ENCODE measurements around the gene DLL1. TPM values are rescaled to one million over a fixed set of nuclear protein-coding genes. Genes with fewer than 3 reads are reported as not detected.

Gene DLL1
- total RNA-seq, 1 experiment from 2014 or later: 0.84 TPM

DNA sequence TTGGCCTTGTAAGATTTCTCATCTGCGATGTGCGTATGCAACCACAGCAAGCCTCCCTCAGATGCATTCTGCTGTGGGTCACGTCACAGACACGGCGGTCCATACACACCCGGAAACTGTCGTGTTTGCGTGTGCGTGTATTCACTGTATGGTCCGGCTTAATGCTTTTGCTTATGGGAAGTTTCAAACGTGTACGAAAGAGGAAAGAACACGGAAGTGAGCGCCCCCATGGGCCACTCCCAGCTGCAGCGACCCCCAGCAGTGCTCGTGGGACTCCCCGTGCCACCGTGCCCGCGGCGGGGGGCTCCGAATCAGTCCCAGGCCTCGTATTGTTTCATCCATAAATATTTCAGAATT lies 10.2 kb downstream of the DLL1 start:
- DNase-seq (no peak), ATAC-seq (no peak; the same call in 1 of the 2 replicates)
- Histone ChIP-seq H3K36me3 (ENCODE audit: low read depth, low read length) (no peaks in the 10 kb centered on the region), H3K9ac (ENCODE audit: low read length) (peak overlapping the region; percentile 33), H3K4me2 (ENCODE audit: low read length) (peak overlapping the region; percentile 97), H3K27me3 (ENCODE audit: low read length) (no peaks in the 10 kb centered on the region), H4K20me1 (ENCODE audit: low read length) (no peaks in the 10 kb centered on the region), H3K79me2 (ENCODE audit: low read length) (no peaks in the 10 kb centered on the region), H3K27ac (ENCODE audit: low read length) (no peak overlapping the region), H3K9me2 (replicated peaks; ENCODE audit: low read length) (no peaks in the 10 kb centered on the region), H3F3A (ENCODE audit: low read length, unreplicated experiment) (no peaks in the 10 kb centered on the region), H3K9me3 (ENCODE audit: low read length) (no peaks in the 10 kb centered on the region), H2AFZ (ENCODE audit: low read length) (peak overlapping the region; percentile 98), H3K4me3 (ENCODE audit: low read length) (peak overlapping the region; percentile 73), H3K4me1 (ENCODE audit: insufficient read depth, low read length) (peaks cover 18% of the 10 kb centered on the region; the same call in 1 of the 2 replicates)
- BruUV-seq (replicated peaks): no TSS peak
- TF ChIP-seq, protein P1, sequence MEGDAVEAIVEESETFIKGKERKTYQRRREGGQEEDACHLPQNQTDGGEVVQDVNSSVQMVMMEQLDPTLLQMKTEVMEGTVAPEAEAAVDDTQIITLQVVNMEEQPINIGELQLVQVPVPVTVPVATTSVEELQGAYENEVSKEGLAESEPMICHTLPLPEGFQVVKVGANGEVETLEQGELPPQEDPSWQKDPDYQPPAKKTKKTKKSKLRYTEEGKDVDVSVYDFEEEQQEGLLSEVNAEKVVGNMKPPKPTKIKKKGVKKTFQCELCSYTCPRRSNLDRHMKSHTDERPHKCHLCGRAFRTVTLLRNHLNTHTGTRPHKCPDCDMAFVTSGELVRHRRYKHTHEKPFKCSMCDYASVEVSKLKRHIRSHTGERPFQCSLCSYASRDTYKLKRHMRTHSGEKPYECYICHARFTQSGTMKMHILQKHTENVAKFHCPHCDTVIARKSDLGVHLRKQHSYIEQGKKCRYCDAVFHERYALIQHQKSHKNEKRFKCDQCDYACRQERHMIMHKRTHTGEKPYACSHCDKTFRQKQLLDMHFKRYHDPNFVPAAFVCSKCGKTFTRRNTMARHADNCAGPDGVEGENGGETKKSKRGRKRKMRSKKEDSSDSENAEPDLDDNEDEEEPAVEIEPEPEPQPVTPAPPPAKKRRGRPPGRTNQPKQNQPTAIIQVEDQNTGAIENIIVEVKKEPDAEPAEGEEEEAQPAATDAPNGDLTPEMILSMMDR (conservative IDR thresholded peaks at IDR 0.05; ENCODE audit: low read depth, low read length): no peak
- TF ChIP-seq EZH2 (IDR thresholded peaks at IDR 0.05; ENCODE audit: low read length, unreplicated experiment) (no peak), EZH2phosphoT487 (IDR thresholded peaks at IDR 0.05; ENCODE audit: borderline replicate concordance, low read length) (no peak)
- intact Hi-C loops (cut with micrococcal nuclease): no loop called here
- ChIA-PET CTCF (no interaction called here), POLR2A (ENCODE audit: unreplicated experiment) (no interaction called here)

DNA sequence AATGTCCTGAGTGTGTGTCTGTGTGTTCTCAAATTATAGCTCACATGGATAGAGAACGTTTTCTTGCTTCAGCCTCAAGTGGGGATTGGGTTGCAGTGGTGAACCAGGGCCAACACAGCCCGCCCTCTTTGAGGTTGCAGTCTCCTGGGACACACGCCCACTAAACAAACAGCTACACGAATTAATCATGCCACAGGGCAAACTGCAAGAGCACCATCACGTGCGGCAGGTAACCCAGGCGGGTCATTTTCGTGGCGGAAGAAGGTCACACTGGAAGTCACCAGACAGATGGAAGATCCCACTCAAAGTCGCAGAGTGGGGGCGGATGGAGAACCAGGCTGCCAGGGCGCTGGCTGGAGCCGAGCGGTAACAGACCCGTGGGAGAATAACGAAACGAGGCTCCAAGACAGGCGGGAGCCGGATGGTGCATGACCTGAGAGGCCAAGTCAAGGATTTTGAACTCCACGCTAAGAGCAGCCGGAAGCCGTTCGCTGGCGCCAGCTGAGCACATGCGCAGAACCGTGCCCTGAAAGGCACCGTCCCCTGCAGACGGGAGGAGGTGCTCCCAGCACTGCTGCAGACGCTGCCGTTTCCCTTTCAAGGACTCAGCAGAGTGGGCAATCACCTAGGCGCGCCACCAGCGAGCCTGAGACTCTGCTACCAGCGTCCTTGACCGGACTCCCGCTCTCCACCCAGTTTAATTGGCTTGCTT lies 10.7 kb downstream of the DLL1 start:
- H3K27me3 ChIP-seq (ENCODE audit: low read length): no peaks in the 10 kb centered on the region
- no TSS peak for BruUV-seq (replicated peaks)
- peak; percentile 65 for DNase-seq
- H2AFZ ChIP-seq (ENCODE audit: low read length): peak overlapping the region; percentile 98
- H3F3A ChIP-seq (ENCODE audit: low read length, unreplicated experiment): no peaks in the 10 kb centered on the region
- no peaks in the 10 kb centered on the region for H3K36me3 ChIP-seq (ENCODE audit: low read depth, low read length)
- H3K9ac ChIP-seq (ENCODE audit: low read length): peak overlapping the region; percentile 33
- H3K27ac ChIP-seq (ENCODE audit: low read length): 0 out of 2 replicates have a peak overlapping the region, but pooled peaks have one; percentile 17
- H3K4me2 ChIP-seq (ENCODE audit: low read length): peak overlapping the region; percentile 97
- POLR2A ChIA-PET (ENCODE audit: unreplicated experiment): no interaction called here
- peaks cover 18% of the 10 kb centered on the region; the same call in 1 of the 2 replicates for H3K4me1 ChIP-seq (ENCODE audit: insufficient read depth, low read length)
- no peaks in the 10 kb centered on the region for H3K79me2 ChIP-seq (ENCODE audit: low read length)
- peak; percentile 90 for ATAC-seq
- TF ChIP-seq, protein P1 (conservative IDR thresholded peaks at IDR 0.05; ENCODE audit: low read depth, low read length): no peak
- no peak for TF ChIP-seq EZH2 (IDR thresholded peaks at IDR 0.05; ENCODE audit: low read length, unreplicated experiment)
- no peak for TF ChIP-seq EZH2phosphoT487 (IDR thresholded peaks at IDR 0.05; ENCODE audit: borderline replicate concordance, low read length)
- H3K9me2 ChIP-seq (replicated peaks; ENCODE audit: low read length): no peaks in the 10 kb centered on the region
- CTCF ChIA-PET: interaction anchor here (0.7 kb wide), 1 partner anchor 448 kb away, joined by 3 read pairs; no protein-coding TSS in a partner anchor
- no peaks in the 10 kb centered on the region for H4K20me1 ChIP-seq (ENCODE audit: low read length)
- H3K4me3 ChIP-seq (ENCODE audit: low read length): peak overlapping the region; percentile 73
- intact Hi-C loops (cut with micrococcal nuclease): no loop called here
- H3K9me3 ChIP-seq (ENCODE audit: low read length): no peaks in the 10 kb centered on the region

DNA sequence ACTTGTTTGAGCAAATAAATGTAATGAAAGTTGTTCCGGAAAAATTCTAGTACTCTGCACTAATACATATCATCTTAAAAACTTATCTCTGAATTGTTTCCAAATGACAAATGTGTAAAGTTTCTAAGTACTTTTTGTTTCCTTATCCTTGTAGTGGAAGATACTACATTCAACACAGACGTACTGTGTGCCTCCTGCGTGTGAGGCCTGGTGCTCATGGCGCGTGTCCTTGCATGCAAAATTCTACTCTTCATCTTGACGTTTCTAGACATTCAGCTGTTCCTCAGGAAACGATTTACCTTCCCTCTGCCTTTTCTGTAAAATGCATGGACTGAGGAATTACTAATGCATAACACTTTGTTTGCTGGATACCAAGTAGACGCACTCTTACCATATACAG lies 11.5 kb downstream of the DLL1 start:
- Histone ChIP-seq H2AFZ (ENCODE audit: low read length) (no peak overlapping the region), H3F3A (ENCODE audit: low read length, unreplicated experiment) (no peaks in the 10 kb centered on the region), H3K4me3 (ENCODE audit: low read length) (no peak overlapping the region), H3K9me3 (ENCODE audit: low read length) (no peaks in the 10 kb centered on the region), H3K27me3 (ENCODE audit: low read length) (no peaks in the 10 kb centered on the region), H4K20me1 (ENCODE audit: low read length) (no peaks in the 10 kb centered on the region), H3K36me3 (ENCODE audit: low read depth, low read length) (no peaks in the 10 kb centered on the region), H3K9me2 (replicated peaks; ENCODE audit: low read length) (no peaks in the 10 kb centered on the region), H3K27ac (ENCODE audit: low read length) (no peak overlapping the region), H3K4me2 (ENCODE audit: low read length) (no peak overlapping the region), H3K79me2 (ENCODE audit: low read length) (no peaks in the 10 kb centered on the region), H3K9ac (ENCODE audit: low read length) (no peak overlapping the region), H3K4me1 (ENCODE audit: insufficient read depth, low read length) (peaks cover 18% of the 10 kb centered on the region; the same call in 1 of the 2 replicates)
- no TSS peak for BruUV-seq (replicated peaks)
- POLR2A ChIA-PET (ENCODE audit: unreplicated experiment): no interaction called here
- ATAC-seq (no peak), DNase-seq (no peak)
- intact Hi-C loops (cut with micrococcal nuclease): no loop called here
- CTCF ChIA-PET: interaction anchor here (0.7 kb wide), 1 partner anchor 447 kb away, joined by 3 read pairs; no protein-coding TSS in a partner anchor
- TF ChIP-seq, protein P1 (conservative IDR thresholded peaks at IDR 0.05; ENCODE audit: low read depth, low read length): no peak
- TF ChIP-seq EZH2 (IDR thresholded peaks at IDR 0.05; ENCODE audit: low read length, unreplicated experiment) (no peak), EZH2phosphoT487 (IDR thresholded peaks at IDR 0.05; ENCODE audit: borderline replicate concordance, low read length) (no peak)
